ENCODE measurements around the gene POLD2.
"Not testable (repeated sequence)": the region's sequence is repeated elsewhere in the genome, so short reads cannot be mapped to it uniquely, and the experiment has no call there.

Gene POLD2

DNA sequence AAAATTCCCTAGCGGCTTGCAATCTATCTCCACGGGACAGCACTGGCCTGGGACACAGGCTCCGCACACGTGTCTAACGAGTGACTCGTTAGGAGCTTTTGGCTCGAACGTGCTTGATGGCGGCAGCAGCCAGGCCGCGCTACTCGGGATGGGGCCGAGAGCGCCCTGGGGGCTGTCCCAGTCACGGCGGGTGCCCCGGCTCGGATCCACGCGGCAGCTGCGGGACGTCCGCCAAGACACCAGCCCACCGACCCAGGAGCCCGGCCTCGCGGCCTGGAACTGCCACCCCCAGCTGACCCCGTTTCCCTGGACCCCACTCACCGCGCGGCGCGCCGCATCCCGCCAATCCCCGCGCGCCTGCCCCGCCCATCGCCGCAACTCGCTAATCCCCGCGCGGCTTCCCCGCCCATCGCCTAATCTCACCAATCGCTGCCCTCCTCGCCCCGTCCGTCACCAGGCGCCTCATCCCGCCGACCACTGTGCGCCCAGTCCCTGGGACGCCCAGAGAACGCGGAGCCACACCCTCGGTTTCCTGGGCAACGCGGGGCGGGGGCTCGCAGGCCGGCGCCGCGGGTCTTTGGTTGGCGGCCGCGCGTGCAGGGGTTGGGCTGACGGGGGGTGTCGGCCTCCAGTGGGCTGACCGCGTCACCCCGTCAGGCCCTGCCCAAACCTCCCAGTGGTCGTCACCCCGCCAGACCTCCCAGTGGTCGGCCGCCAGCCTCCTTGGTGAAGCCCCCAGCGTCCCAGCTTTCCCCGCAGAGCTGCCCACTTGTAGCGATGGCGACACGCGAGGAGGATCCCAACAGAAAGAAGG, at the start of gene POLD2:
Gene POLD2, minus strand, starts transcription at position 359 of the 814 bp plus-strand sequence. CDS start 1,495 bp downstream, outside the sequence.
- peak within 1 kb of the TSS; percentile 63 to 79 for H3K4me3 ChIP-seq (replicated peaks in 1 of 2; ENCODE audit: low read depth in 2 of 2, low read length in 2 of 2)
- peak; percentile 95 to 97 for DNase-seq (ENCODE audit: low read depth in 2 of 2)
- TF ChIP-seq, protein P1, sequence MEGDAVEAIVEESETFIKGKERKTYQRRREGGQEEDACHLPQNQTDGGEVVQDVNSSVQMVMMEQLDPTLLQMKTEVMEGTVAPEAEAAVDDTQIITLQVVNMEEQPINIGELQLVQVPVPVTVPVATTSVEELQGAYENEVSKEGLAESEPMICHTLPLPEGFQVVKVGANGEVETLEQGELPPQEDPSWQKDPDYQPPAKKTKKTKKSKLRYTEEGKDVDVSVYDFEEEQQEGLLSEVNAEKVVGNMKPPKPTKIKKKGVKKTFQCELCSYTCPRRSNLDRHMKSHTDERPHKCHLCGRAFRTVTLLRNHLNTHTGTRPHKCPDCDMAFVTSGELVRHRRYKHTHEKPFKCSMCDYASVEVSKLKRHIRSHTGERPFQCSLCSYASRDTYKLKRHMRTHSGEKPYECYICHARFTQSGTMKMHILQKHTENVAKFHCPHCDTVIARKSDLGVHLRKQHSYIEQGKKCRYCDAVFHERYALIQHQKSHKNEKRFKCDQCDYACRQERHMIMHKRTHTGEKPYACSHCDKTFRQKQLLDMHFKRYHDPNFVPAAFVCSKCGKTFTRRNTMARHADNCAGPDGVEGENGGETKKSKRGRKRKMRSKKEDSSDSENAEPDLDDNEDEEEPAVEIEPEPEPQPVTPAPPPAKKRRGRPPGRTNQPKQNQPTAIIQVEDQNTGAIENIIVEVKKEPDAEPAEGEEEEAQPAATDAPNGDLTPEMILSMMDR (IDR thresholded peaks at IDR 0.05; ENCODE audit: low read depth, low read length), result no peak

DNA sequence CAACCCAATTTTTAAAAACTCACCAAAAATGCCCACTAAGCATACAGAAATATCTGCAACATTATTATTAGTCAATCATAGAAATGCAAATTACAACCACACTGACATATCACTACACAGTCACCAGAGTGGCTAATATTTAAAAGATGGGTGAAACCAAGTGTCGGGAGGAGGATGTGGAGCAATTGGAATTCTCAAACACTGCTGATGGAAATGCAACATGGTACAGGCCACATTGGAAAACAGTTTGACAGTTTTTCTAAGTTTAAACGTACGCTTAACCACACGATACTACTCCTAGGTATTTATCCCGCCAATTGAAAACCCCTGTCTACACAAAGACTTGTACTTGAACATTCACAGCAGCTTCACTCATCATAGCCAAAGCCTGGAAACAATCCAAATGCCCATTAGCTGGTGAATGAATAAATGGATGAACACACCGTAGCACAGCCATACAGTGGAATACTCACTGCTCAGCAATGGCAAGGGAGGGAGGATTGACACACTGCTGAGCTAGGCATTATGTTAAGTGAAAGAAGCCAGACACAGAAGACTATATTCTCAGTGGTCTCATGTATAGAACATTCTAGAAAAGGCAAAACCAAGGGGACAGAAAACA, 49.6 kb upstream of the POLD2 start:
- no peak for DNase-seq (ENCODE audit: low read depth in 2 of 2)
- no peak overlapping the region for H3K4me3 ChIP-seq (replicated peaks in 1 of 2; ENCODE audit: low read depth in 2 of 2, low read length in 2 of 2)
- TF ChIP-seq, protein P1 (IDR thresholded peaks at IDR 0.05; ENCODE audit: low read depth, low read length), result no peak

DNA sequence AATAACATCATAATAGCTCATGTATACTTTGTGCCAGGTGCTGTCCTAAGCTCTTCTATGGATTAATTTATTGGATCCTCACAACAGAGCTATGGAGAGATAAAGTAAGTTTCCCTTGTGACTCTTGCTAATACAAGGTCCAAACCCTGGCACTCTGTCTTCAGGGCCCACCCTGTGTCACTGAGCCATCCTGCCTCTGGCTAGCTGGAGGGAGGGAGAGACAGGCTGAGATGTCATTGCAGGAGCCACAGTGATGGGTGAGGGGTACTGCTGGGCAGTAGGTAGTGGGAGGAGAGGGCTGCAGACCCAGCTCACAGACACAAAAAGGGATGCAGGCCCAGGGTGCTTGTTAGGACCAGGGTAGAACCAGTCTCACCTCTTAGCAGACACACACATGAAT, 49.0 kb upstream of the POLD2 start:
- no peak for DNase-seq (ENCODE audit: low read depth in 2 of 2)
- no peak overlapping the region for H3K4me3 ChIP-seq (replicated peaks in 1 of 2; ENCODE audit: low read depth in 2 of 2, low read length in 2 of 2)
- TF ChIP-seq, protein P1 (IDR thresholded peaks at IDR 0.05; ENCODE audit: low read depth, low read length), result no peak

DNA sequence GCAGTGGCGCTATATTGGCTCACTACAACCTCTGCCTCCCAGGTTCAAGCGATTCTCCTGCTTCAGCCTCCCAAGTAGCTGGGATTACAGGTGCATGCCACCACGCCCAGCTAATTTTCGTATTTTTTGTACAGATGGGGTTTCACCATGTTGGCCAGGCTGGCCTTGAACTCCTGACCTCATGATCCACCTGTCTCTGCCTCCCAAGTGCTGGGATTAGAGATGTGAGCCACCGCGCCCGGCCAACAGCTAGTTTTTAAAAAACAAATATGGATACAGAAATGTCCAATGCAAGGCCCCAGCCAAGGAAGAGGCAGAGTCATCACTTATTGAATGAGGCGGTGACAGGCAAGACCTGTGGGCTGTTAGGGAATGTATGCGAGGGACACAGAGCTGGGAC, 48.6 kb upstream of the POLD2 start:
- not testable (repeated sequence) for DNase-seq (ENCODE audit: low read depth in 2 of 2); H3K4me3 ChIP-seq (replicated peaks in 1 of 2; ENCODE audit: low read depth in 2 of 2, low read length in 2 of 2)

DNA sequence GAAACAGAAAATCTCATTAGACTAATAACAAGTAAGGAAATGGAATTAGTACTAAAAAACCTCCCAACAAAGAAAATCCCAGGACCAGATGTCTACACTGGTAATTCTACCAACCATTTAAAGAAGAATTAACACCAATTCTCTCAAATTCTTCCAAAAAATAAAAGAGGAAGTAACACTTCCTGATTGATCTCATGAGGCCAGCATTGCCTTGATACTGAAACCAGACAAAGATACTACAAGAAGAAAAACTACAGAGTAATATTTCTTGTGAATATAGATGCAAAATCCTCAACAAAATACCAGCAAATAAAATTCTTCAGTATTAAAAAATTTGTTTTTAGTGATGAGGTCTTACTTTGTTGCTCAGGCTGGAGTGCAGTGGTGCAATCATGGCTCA, 44.6 kb upstream of the POLD2 start:
- no peak for DNase-seq (ENCODE audit: low read depth in 2 of 2)

DNA sequence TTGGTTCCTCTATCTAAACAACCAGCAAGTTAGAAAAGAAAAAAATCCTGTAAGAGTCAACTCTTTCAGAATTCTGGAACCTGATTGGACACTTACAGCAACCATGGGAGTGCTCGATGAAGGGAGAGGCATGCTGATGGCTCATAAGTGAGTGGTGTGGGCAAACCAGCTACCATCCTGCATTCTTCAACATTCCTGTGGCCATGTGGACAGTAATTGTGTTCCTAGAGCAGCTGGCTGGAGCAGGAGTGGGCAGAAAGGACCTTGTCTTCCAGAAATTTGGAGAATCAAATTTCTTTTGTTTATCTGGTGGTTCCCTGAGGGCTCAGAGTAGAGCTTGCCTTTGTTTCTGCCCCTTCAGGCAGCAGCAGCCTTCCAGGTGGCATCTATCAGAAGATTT, 40.2 kb upstream of the POLD2 start:
- TF ChIP-seq, protein P1 (IDR thresholded peaks at IDR 0.05; ENCODE audit: low read depth, low read length), result no peak
- peak; percentile 74 to 83 for DNase-seq (ENCODE audit: low read depth in 2 of 2)
- no peak overlapping the region for H3K4me3 ChIP-seq (replicated peaks in 1 of 2; ENCODE audit: low read depth in 2 of 2, low read length in 2 of 2)

More for the DNA sequence above, 44.6 kb upstream of the POLD2 start:
- H3K4me3 ChIP-seq (replicated peaks in 1 of 2; ENCODE audit: low read depth in 2 of 2, low read length in 2 of 2), result no peak overlapping the region
- TF ChIP-seq, protein P1 (IDR thresholded peaks at IDR 0.05; ENCODE audit: low read depth, low read length), result no peak

DNA sequence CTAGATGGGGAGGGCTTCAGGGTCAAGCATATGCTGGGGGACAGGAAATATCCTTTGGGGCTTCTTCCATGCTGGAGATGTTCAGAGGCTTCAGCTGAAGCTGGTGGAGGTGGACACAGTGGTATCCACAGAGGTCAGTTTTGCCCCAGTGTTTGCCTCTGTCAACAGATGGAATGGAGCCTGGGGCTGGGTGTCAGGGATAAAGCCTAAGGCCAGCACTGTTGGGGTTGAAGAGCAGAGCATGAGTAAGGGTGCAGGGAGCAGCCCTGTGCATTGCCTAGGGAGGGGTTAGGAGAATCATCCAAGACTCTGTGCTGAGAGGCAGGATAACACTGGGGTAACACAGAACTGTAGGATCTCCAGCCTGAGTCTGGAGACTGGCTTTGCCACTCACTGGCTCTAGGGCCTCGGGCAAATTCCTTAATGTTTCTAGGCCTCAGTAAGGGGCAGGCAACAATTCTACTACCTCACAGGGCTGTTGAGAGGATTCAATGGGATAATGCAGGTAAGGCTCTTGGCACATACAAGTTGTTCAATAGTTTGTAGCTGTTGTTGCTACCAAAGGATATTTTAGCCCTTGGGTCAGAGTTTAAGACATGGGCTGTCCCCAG, 39.5 kb upstream of the POLD2 start:
- TF ChIP-seq, protein P1 (IDR thresholded peaks at IDR 0.05; ENCODE audit: low read depth, low read length), result no peak
- DNase-seq (ENCODE audit: low read depth in 2 of 2), result no peak
- no peak overlapping the region for H3K4me3 ChIP-seq (replicated peaks in 1 of 2; ENCODE audit: low read depth in 2 of 2, low read length in 2 of 2)

Measured in cardiac fibroblast (primary cell).